Panc1 (cell line): ENCODE measurements around the gene DMRTC1. TPM values are rescaled to one million over a fixed set of nuclear protein-coding genes. Genes with fewer than 3 reads are reported as not detected.
A peak's percentile ranks its signal among the peaks of the same experiment; 100 is the strongest.
"Not testable (repeated sequence)": the region's sequence is repeated elsewhere in the genome, so short reads cannot be mapped to it uniquely, and the experiment has no call there.

Source experiments
- ATAC-seq: fragments of 200-7000 bp; cut with Tn5 transposase; 2 replicates; pipeline ENCODE4 v1.9.1; 2020; ENCODE audit warnings: mild to moderate bottlenecking, moderate library complexity
- BruUV-seq: library from RNA; stranded (reverse); fragments of 400-500 nt; replicated peaks from 2 replicates; lab custom pipeline; 2021; lab: Mats Ljungman, UMichigan
- CTCF ChIA-PET: fragments of 300-600 bp; sonication (Branson Sonifier 250); formaldehyde crosslinking; loops from one replicate; lab custom pipeline; 2022; ENCODE audit warnings: antibody characterized with exemption; lab: Charles Lee
- POLR2A ChIA-PET: fragments of 300-600 bp; sonication (Branson Sonifier 250); formaldehyde crosslinking; loops from one replicate; lab custom pipeline; 2022; ENCODE audit warnings: antibody characterized with exemption; lab: Charles Lee
- DNase-seq: peaks from one replicate; pipeline ENCODE4 v3.0.0-alpha.2; 2010; ENCODE audit warnings: low read depth, low spot score
- H3K27ac ChIP-seq: 2 replicates; pipeline ENCODE4 v1.5.1; 2011; ENCODE audit warnings: mild to moderate bottlenecking, low read length, inconsistent platforms
- H3K27me3 ChIP-seq: fragments of 200-500 bp; sonication (Bioruptor generic); 2 replicates; pipeline ENCODE4 v1.6.0; 2014; ENCODE audit warnings: low read length, inconsistent platforms; ENCODE audit not compliant: control insufficient read depth, insufficient read depth
- H3K36me3 ChIP-seq: fragments of 200-500 bp; sonication (Bioruptor generic); 2 replicates; pipeline ENCODE4 v1.5.1; 2014; ENCODE audit warnings: inconsistent platforms, mild to moderate bottlenecking, low read length, moderate library complexity; ENCODE audit not compliant: control insufficient read depth, insufficient read depth
- H3K4me1 ChIP-seq: 2 replicates; pipeline ENCODE4 v1.5.1; 2011; ENCODE audit warnings: inconsistent platforms, mild to moderate bottlenecking, low read length, moderate library complexity; ENCODE audit not compliant: control insufficient read depth, insufficient read depth
- H3K4me3 ChIP-seq, 2 experiments: 2 replicates each; pipeline ENCODE4 v1.5.1; 2011 to 2012; ENCODE audit warnings: low read depth in 2 of 2, low read length in 2 of 2, mild to moderate bottlenecking in 2 of 2, inconsistent platforms in 1 of 2, moderate library complexity in 1 of 2
- H3K9me3 ChIP-seq: fragments of 200-500 bp; sonication (Bioruptor generic); 2 replicates; pipeline ENCODE4 v1.5.1; 2014; ENCODE audit warnings: low read depth, mild to moderate bottlenecking, inconsistent platforms, low read length, moderate library complexity; ENCODE audit not compliant: control insufficient read depth, insufficient read depth
- in situ Hi-C: cut with HindIII; loops from 2 replicates; pipeline ENCODE4 v1.10.0; 2016; ENCODE audit warnings: low sequenced_read_pairs, low pct_unique_long_range_greater_than_20kb
- intact Hi-C: fragments of 100-400 bp; cut with micrococcal nuclease; formaldehyde crosslinking; loops from one replicate; pipeline ENCODE4 v1.10.0; 2022; ENCODE audit not compliant: unreplicated experiment
- total RNA-seq: library from RNA; stranded (reverse); gene quantifications from one replicate; pipeline ENCODE4 v1.2.1, GENCODE V29; 2021; ENCODE audit not compliant: unreplicated experiment

DMRTC1 gene
- total RNA-seq, 1 experiment from 2014 or later, result 0.31 TPM

GRCh38 chrX:72937906-72938305 is 5.7 kb downstream of the DMRTC1 start, which contains the start of gene FAM236A:
Gene FAM236A, plus strand, starts transcription at chrX:72938206. Its CDS starts 57 bp downstream, at chrX:72938263.
- CTCF ChIA-PET, H3K27ac ChIP-seq, H3K4me3 ChIP-seq, H3K9me3 ChIP-seq, intact Hi-C loops, BruUV-seq, in situ Hi-C loops, POLR2A ChIA-PET, H3K4me1 ChIP-seq, DNase-seq, H3K27me3 ChIP-seq, ATAC-seq, H3K36me3 ChIP-seq: not testable (repeated sequence)

GRCh38 chrX:72936882-72937455 is 6.7 kb downstream of the DMRTC1 start:
- H3K36me3 ChIP-seq, intact Hi-C loops, H3K4me1 ChIP-seq, DNase-seq, ATAC-seq, H3K27me3 ChIP-seq, POLR2A ChIA-PET, H3K4me3 ChIP-seq, H3K27ac ChIP-seq, CTCF ChIA-PET, H3K9me3 ChIP-seq, in situ Hi-C loops, BruUV-seq: not testable (repeated sequence)

GRCh38 chrX:72936455-72936854 is 7.2 kb downstream of the DMRTC1 start:
- H3K27me3 ChIP-seq, BruUV-seq, DNase-seq, H3K9me3 ChIP-seq, H3K4me3 ChIP-seq, H3K27ac ChIP-seq, H3K4me1 ChIP-seq, POLR2A ChIA-PET, in situ Hi-C loops, H3K36me3 ChIP-seq, CTCF ChIA-PET, intact Hi-C loops: not testable (repeated sequence)
- ATAC-seq, result peak; percentile 65; the same call in 1 of the 2 replicates

- BruUV-seq, ATAC-seq: not testable (repeated sequence)
Observed at GRCh38 chrX:72932283-72932682, 11.4 kb downstream of the DMRTC1 start.

GRCh38 chrX:72916096-72916495 is 27.5 kb downstream of the DMRTC1 start:
- H3K4me1 ChIP-seq, BruUV-seq, H3K27me3 ChIP-seq, CTCF ChIA-PET, H3K4me3 ChIP-seq, H3K9me3 ChIP-seq, H3K36me3 ChIP-seq, DNase-seq, in situ Hi-C loops, H3K27ac ChIP-seq, POLR2A ChIA-PET, intact Hi-C loops, ATAC-seq: not testable (repeated sequence)

More at GRCh38 chrX:72932283-72932682, 11.4 kb downstream of the DMRTC1 start:
- H3K9me3 ChIP-seq, H3K27me3 ChIP-seq, intact Hi-C loops, H3K27ac ChIP-seq, in situ Hi-C loops, POLR2A ChIA-PET, CTCF ChIA-PET, H3K36me3 ChIP-seq, H3K4me3 ChIP-seq, H3K4me1 ChIP-seq, DNase-seq: not testable (repeated sequence)

GRCh38 chrX:72912315-72912714 is 31.3 kb downstream of the DMRTC1 start, which contains the start of gene FAM236C:
Gene FAM236C, plus strand, starts transcription at chrX:72912615. Its CDS starts 100 bp downstream, at chrX:72912715.
- BruUV-seq, ATAC-seq, H3K9me3 ChIP-seq, H3K4me1 ChIP-seq, POLR2A ChIA-PET, CTCF ChIA-PET, H3K27ac ChIP-seq, DNase-seq, H3K4me3 ChIP-seq, H3K27me3 ChIP-seq, in situ Hi-C loops, H3K36me3 ChIP-seq, intact Hi-C loops: not testable (repeated sequence)

- BruUV-seq, intact Hi-C loops, H3K27me3 ChIP-seq, DNase-seq, H3K27ac ChIP-seq, H3K4me3 ChIP-seq, POLR2A ChIA-PET, CTCF ChIA-PET, H3K36me3 ChIP-seq, H3K9me3 ChIP-seq, in situ Hi-C loops, H3K4me1 ChIP-seq, ATAC-seq: not testable (repeated sequence)
Observed at GRCh38 chrX:72889740-72890139, 53.9 kb downstream of the DMRTC1 start.
